ENCODE measurements around the gene PIK3R1. TPM values are rescaled to one million over a fixed set of nuclear protein-coding genes. Genes with fewer than 3 reads are reported as not detected.
"Not testable (repeated sequence)": the region's sequence is repeated elsewhere in the genome, so short reads cannot be mapped to it uniquely, and the experiment has no call there.

PIK3R1 gene
- polyA plus RNA-seq, 1 donor (not counting 4 experiments of a cell fraction or from before 2014, with no cell fraction given): 16.7 TPM

DNA sequence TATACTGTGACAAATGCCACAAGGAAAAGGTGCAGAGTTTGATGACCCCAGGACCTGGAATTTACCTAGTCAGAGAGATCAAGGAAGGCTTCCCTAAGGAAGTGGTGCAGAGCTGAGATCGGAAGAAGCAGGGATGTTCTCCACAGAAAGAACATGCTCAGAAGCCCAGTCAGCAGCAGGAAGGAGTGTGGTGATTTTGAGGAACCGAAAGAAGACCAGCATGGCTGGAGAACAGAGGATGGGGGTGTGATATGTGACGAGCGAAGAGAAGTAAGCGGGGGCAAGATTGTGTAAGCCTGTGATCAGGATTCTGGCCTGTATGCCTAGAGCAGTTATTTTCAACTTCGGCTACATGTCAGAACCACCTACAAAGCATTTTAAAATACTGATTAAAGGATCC lies 18.7 kb upstream of the PIK3R1 start:
- no peaks in the 10 kb centered on the region for H3K79me2 ChIP-seq (ENCODE audit: control insufficient read depth, insufficient read depth, low read length)
- H3K9ac ChIP-seq (ENCODE audit: control insufficient read depth, extremely low read depth, insufficient read depth, low read length): no peak overlapping the region
- H3K27me3 ChIP-seq (ENCODE audit: control insufficient read depth, extremely low read depth, insufficient read depth, low read length): no peaks in the 10 kb centered on the region
- no peak overlapping the region for H3K4me2 ChIP-seq (ENCODE audit: control insufficient read depth, extremely low read depth, insufficient read depth, low read depth, low read length)
- no peak overlapping the region for H2AFZ ChIP-seq (ENCODE audit: control insufficient read depth, low read length)
- H3K9me1 ChIP-seq (ENCODE audit: control insufficient read depth, extremely low read depth, insufficient read depth, low read length): no peaks in the 10 kb centered on the region
- H3K36me3 ChIP-seq (ENCODE audit: control insufficient read depth in 2 of 2, extremely low read depth in 1 of 2, insufficient read depth in 2 of 2, low read length in 2 of 2): no peaks in the 10 kb centered on the region
- TF ChIP-seq, protein P1, sequence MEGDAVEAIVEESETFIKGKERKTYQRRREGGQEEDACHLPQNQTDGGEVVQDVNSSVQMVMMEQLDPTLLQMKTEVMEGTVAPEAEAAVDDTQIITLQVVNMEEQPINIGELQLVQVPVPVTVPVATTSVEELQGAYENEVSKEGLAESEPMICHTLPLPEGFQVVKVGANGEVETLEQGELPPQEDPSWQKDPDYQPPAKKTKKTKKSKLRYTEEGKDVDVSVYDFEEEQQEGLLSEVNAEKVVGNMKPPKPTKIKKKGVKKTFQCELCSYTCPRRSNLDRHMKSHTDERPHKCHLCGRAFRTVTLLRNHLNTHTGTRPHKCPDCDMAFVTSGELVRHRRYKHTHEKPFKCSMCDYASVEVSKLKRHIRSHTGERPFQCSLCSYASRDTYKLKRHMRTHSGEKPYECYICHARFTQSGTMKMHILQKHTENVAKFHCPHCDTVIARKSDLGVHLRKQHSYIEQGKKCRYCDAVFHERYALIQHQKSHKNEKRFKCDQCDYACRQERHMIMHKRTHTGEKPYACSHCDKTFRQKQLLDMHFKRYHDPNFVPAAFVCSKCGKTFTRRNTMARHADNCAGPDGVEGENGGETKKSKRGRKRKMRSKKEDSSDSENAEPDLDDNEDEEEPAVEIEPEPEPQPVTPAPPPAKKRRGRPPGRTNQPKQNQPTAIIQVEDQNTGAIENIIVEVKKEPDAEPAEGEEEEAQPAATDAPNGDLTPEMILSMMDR (optimal IDR thresholded peaks at IDR 0.05 in 1 of 3, IDR thresholded peaks at IDR 0.05 in 1 of 3, conservative IDR thresholded peaks at IDR 0.05 in 1 of 3; ENCODE audit: extremely low read depth in 1 of 3, insufficient read depth in 2 of 3, low read length in 3 of 3): no peak
- TF ChIP-seq EZH2 (IDR thresholded peaks at IDR 0.05; ENCODE audit: low read length): no peak
- DNase-seq (ENCODE audit: low read depth, low spot score) (no peak), FAIRE-seq (no peak)
- H3K27ac ChIP-seq (ENCODE audit: control insufficient read depth, insufficient read depth, low read length): no peak overlapping the region
- dilution Hi-C loops (cut with MboI; ENCODE audit: extremely low pct_ligation_motif_present, low sequenced_read_pairs): no loop called here
- H3K4me3 ChIP-seq (ENCODE audit: control insufficient read depth in 2 of 3, extremely low read depth in 1 of 3, insufficient read depth in 2 of 3, low read depth in 1 of 3, low read length in 3 of 3): no peak overlapping the region
- peaks cover 16% of the 10 kb centered on the region for H3K4me1 ChIP-seq (ENCODE audit: control insufficient read depth, extremely low read depth, insufficient read depth, low read length)
- no peaks in the 10 kb centered on the region for H3K9me3 ChIP-seq (ENCODE audit: control insufficient read depth, low read depth, low read length)
- H4K20me1 ChIP-seq (ENCODE audit: control insufficient read depth, extremely low read depth, insufficient read depth, low read length): no peaks in the 10 kb centered on the region

DNA sequence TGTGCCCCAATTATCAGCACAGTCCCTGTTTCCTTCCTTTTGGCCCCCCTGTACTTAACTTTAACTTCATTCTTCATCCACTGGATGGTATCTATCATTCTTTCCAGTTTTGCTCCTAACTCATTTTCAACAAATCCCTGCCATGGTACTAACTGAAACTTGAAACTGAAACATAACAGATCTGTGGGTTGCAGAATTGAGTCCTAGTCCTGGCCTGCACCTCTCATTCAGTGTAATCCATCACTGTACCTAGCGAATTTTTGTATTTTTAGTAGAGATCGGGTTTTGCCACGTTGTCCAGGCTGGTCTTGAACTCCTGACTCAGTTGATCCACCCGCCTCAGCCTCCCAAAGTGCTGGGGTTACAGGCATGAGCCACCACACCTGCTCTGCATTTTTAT lies 15.3 kb upstream of the PIK3R1 start:
- Histone ChIP-seq H2AFZ (ENCODE audit: control insufficient read depth, low read length) (no peak overlapping the region), H3K27me3 (ENCODE audit: control insufficient read depth, extremely low read depth, insufficient read depth, low read length) (no peaks in the 10 kb centered on the region), H3K9me3 (ENCODE audit: control insufficient read depth, low read depth, low read length) (no peaks in the 10 kb centered on the region), H4K20me1 (ENCODE audit: control insufficient read depth, extremely low read depth, insufficient read depth, low read length) (no peaks in the 10 kb centered on the region), H3K79me2 (ENCODE audit: control insufficient read depth, insufficient read depth, low read length) (no peaks in the 10 kb centered on the region), H3K4me1 (ENCODE audit: control insufficient read depth, extremely low read depth, insufficient read depth, low read length) (no peaks in the 10 kb centered on the region), H3K27ac (ENCODE audit: control insufficient read depth, insufficient read depth, low read length) (no peak overlapping the region), H3K9ac (ENCODE audit: control insufficient read depth, extremely low read depth, insufficient read depth, low read length) (no peak overlapping the region), H3K36me3 (ENCODE audit: control insufficient read depth in 2 of 2, extremely low read depth in 1 of 2, insufficient read depth in 2 of 2, low read length in 2 of 2) (no peaks in the 10 kb centered on the region), H3K9me1 (ENCODE audit: control insufficient read depth, extremely low read depth, insufficient read depth, low read length) (no peaks in the 10 kb centered on the region), H3K4me2 (ENCODE audit: control insufficient read depth, extremely low read depth, insufficient read depth, low read depth, low read length) (no peak overlapping the region), H3K4me3 (ENCODE audit: control insufficient read depth in 2 of 3, extremely low read depth in 1 of 3, insufficient read depth in 2 of 3, low read depth in 1 of 3, low read length in 3 of 3) (no peak overlapping the region)
- TF ChIP-seq EZH2 (IDR thresholded peaks at IDR 0.05; ENCODE audit: low read length): no peak
- TF ChIP-seq, protein P1 (optimal IDR thresholded peaks at IDR 0.05 in 1 of 3, IDR thresholded peaks at IDR 0.05 in 1 of 3, conservative IDR thresholded peaks at IDR 0.05 in 1 of 3; ENCODE audit: extremely low read depth in 1 of 3, insufficient read depth in 2 of 3, low read length in 3 of 3): no peak
- dilution Hi-C loops (cut with MboI; ENCODE audit: extremely low pct_ligation_motif_present, low sequenced_read_pairs): no loop called here
- FAIRE-seq (no peak), DNase-seq (ENCODE audit: low read depth, low spot score) (no peak)

DNA sequence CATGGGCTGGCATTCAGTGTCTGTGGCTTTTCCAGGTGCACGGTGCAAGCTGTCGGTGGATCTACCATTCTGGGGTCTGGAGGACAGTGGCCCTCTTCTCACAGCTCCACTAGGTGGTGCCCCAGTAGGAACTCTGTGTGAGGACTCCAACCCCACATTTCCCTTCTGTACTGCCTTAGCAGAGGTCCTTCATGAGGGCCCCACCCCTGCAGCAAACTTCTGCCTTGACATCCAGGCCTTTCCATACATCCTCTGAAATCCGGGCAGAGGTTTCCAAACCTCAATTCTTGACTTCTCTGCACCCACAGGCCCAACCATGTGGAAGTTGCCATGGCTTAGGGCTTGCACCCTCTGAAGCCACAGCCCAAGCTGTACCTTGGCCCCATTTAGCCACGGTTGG lies 4.9 kb upstream of the PIK3R1 start:
- H3K4me1 ChIP-seq (ENCODE audit: control insufficient read depth, extremely low read depth, insufficient read depth, low read length); H3K27me3 ChIP-seq (ENCODE audit: control insufficient read depth, extremely low read depth, insufficient read depth, low read length); H3K36me3 ChIP-seq (ENCODE audit: control insufficient read depth in 2 of 2, extremely low read depth in 1 of 2, insufficient read depth in 2 of 2, low read length in 2 of 2); H4K20me1 ChIP-seq (ENCODE audit: control insufficient read depth, extremely low read depth, insufficient read depth, low read length); H3K4me2 ChIP-seq (ENCODE audit: control insufficient read depth, extremely low read depth, insufficient read depth, low read depth, low read length); FAIRE-seq; H3K27ac ChIP-seq (ENCODE audit: control insufficient read depth, insufficient read depth, low read length); DNase-seq (ENCODE audit: low read depth, low spot score); H3K9me1 ChIP-seq (ENCODE audit: control insufficient read depth, extremely low read depth, insufficient read depth, low read length); dilution Hi-C loops (cut with MboI; ENCODE audit: extremely low pct_ligation_motif_present, low sequenced_read_pairs); H3K79me2 ChIP-seq (ENCODE audit: control insufficient read depth, insufficient read depth, low read length); H2AFZ ChIP-seq (ENCODE audit: control insufficient read depth, low read length); H3K9me3 ChIP-seq (ENCODE audit: control insufficient read depth, low read depth, low read length); H3K9ac ChIP-seq (ENCODE audit: control insufficient read depth, extremely low read depth, insufficient read depth, low read length); H3K4me3 ChIP-seq (ENCODE audit: control insufficient read depth in 2 of 3, extremely low read depth in 1 of 3, insufficient read depth in 2 of 3, low read depth in 1 of 3, low read length in 3 of 3): not testable (repeated sequence)

Data from keratinocyte (primary cell).